Measurements from ENCODE around the gene ADAMTS17.

The ADAMTS17 gene

GRCh38 chr15:99923711-99924110 is 418.1 kb downstream of the ADAMTS17 start:
- DNase-seq = no peak
